ENCODE measurements around the gene COA6.

The COA6 gene

GRCh38 chr1:234362558-234362957, 10.7 kb upstream of the COA6 start:
- TF ChIP-seq CTCF (IDR thresholded peaks at IDR 0.05; ENCODE audit: insufficient read depth, low read length, poor library complexity, severe bottlenecking): no peak
- Histone ChIP-seq H3K4me3 (replicated peaks; ENCODE audit: low read depth, low read length) (no peak overlapping the region), H3K36me3 (ENCODE audit: control insufficient read depth, insufficient read depth, low read length) (no peaks in the 10 kb centered on the region), H3K27me3 (replicated peaks; ENCODE audit: control insufficient read depth, insufficient read depth, low read length) (no peaks in the 10 kb centered on the region)
- no peak for DNase-seq (ENCODE audit: extremely low read depth, insufficient read length)

GRCh38 chr1:234368320-234369032, 4.8 kb upstream of the COA6 start:
- no peaks in the 10 kb centered on the region for H3K27me3 ChIP-seq (replicated peaks; ENCODE audit: control insufficient read depth, insufficient read depth, low read length)
- H3K36me3 ChIP-seq (ENCODE audit: control insufficient read depth, insufficient read depth, low read length): no peaks in the 10 kb centered on the region
- DNase-seq (ENCODE audit: extremely low read depth, insufficient read length): no peak
- no peak overlapping the region for H3K4me3 ChIP-seq (replicated peaks; ENCODE audit: low read depth, low read length)
- no peak for TF ChIP-seq CTCF (IDR thresholded peaks at IDR 0.05; ENCODE audit: insufficient read depth, low read length, poor library complexity, severe bottlenecking)

DNA sequence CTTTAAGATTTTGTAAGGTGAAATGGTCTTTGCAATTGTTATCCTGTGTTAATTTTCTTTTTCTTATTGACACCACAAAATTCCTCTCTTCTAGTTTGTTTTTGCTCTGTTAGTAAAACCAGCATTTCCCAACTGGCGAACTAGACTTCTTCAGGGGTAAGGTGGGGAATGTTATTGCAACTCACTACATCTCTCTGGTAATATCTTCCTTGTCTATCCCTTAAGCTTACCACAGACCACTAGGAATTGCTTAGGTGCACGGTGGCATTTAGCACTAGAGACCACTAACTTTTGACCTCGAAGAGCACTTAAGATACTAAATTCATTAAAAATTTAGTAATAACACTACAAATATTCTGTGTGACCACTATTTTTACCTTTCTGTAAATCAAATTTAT, 4.2 kb upstream of the COA6 start:
- no peak for DNase-seq (ENCODE audit: extremely low read depth, insufficient read length)
- Histone ChIP-seq H3K27me3 (replicated peaks; ENCODE audit: control insufficient read depth, insufficient read depth, low read length) (no peaks in the 10 kb centered on the region), H3K36me3 (ENCODE audit: control insufficient read depth, insufficient read depth, low read length) (no peaks in the 10 kb centered on the region), H3K4me3 (replicated peaks; ENCODE audit: low read depth, low read length) (no peak overlapping the region)
- no peak for TF ChIP-seq CTCF (IDR thresholded peaks at IDR 0.05; ENCODE audit: insufficient read depth, low read length, poor library complexity, severe bottlenecking)

DNA sequence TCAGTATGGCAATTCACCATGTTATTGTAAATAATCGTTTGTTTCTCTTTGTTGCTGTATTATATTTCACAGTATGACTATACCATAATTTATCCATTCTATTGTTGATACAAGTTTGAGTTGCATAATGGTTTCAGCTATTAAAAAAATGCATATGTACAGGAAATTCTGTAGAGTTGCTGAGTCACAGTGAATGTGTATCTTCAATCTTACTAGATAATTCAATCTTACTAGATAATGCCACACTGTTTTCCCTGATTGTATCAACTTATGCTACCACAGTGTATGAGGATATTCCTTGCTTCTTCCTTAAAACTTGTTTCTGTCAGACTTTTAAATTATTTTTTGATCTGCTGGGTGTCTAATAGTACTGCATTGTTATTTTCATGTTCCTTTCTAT, 3.5 kb upstream of the COA6 start:
- H3K27me3 ChIP-seq (replicated peaks; ENCODE audit: control insufficient read depth, insufficient read depth, low read length): no peaks in the 10 kb centered on the region
- H3K36me3 ChIP-seq (ENCODE audit: control insufficient read depth, insufficient read depth, low read length): no peaks in the 10 kb centered on the region
- no peak overlapping the region for H3K4me3 ChIP-seq (replicated peaks; ENCODE audit: low read depth, low read length)
- no peak for TF ChIP-seq CTCF (IDR thresholded peaks at IDR 0.05; ENCODE audit: insufficient read depth, low read length, poor library complexity, severe bottlenecking)
- DNase-seq (ENCODE audit: extremely low read depth, insufficient read length): no peak

DNA sequence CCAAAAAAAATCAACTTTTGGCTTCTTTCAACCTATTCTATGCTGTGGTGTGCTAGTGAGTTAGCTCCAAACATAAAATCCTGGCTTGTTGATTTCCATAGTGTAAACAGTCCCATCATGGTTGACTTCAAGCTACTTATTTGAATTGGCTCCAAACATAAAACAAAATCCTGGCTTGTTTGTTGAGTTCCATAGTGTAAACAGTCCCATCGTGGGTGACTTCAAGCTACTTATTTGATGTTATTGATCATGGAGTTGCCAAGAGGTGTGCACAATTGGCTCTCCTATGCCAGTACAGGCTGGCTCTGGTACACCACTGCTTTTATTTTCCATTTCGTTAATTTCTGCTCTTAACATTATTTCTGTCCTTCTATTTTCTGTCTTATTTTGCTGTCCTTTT, 1.8 kb upstream of the COA6 start:
- DNase-seq (ENCODE audit: extremely low read depth, insufficient read length): no peak
- peaks cover 7% of the 10 kb centered on the region for H3K36me3 ChIP-seq (ENCODE audit: control insufficient read depth, insufficient read depth, low read length)
- H3K27me3 ChIP-seq (replicated peaks; ENCODE audit: control insufficient read depth, insufficient read depth, low read length): no peaks in the 10 kb centered on the region
- no peak for TF ChIP-seq CTCF (IDR thresholded peaks at IDR 0.05; ENCODE audit: insufficient read depth, low read length, poor library complexity, severe bottlenecking)
- H3K4me3 ChIP-seq (replicated peaks; ENCODE audit: low read depth, low read length): no peak overlapping the region

Measured in GM06990 (cell line).